SK-N-SH (cell line): ENCODE data around the gene KIAA1210. TPM values are rescaled to one million over a fixed set of nuclear protein-coding genes. Genes with fewer than 3 reads are reported as not detected.

Experiments
- CTCF ChIA-PET: fragments of 300-600, 350-600 bp; formaldehyde crosslinking; extraction: SDS; loops from one replicate; lab custom pipeline; 2021; lab: Yijun Ruan, JAX
- POLR2A ChIA-PET: fragments of 350-600 bp; sonication (Branson Sonifier 250); formaldehyde crosslinking; extraction: SDS; loops from one replicate; lab custom pipeline; 2020; ENCODE audit warnings: antibody characterized with exemption, inconsistent platforms; lab: Yijun Ruan, JAX
- DNase-seq: peaks from one replicate; pipeline ENCODE4 v3.0.0; 2012
- H2AFZ ChIP-seq: fragments of 200-600 bp; sonication (generic); 2 replicates; pipeline ENCODE4 v1.8.1; 2016; ENCODE audit warnings: antibody characterized with exemption, mild to moderate bottlenecking, low read depth
- H3F3A ChIP-seq: fragments of 200-600 bp; sonication (generic); replicated peaks from 2 replicates; pipeline ENCODE3; 2016; ENCODE audit warnings: antibody characterized with exemption, mild to moderate bottlenecking; ENCODE audit not compliant: insufficient read depth
- H3K27ac ChIP-seq, 2 experiments: fragments of 200-500 bp in 1 of 2; fragments of 200-600 bp in 1 of 2; sonication (Bioruptor generic) in 1 of 2; sonication (generic), shearing (Covaris generic) in 1 of 2; 2 replicates each; pipeline versions ENCODE4 v1.5.1 to v1.6.1; 2014 to 2016; ENCODE audit warnings: low read depth in 2 of 2, inconsistent platforms in 1 of 2, low read length in 1 of 2, mild to moderate bottlenecking in 1 of 2, mixed read lengths in 1 of 2
- H3K27me3 ChIP-seq: fragments of 200-600 bp; sonication (generic), shearing (Covaris generic); 2 replicates; pipeline ENCODE4 v1.6.1; 2016; ENCODE audit warnings: mixed run types; ENCODE audit not compliant: insufficient read depth
- H3K36me3 ChIP-seq, 2 experiments: fragments of 200-500 bp in 1 of 2; fragments of 200-600 bp in 1 of 2; sonication (Bioruptor generic) in 1 of 2; sonication (generic) in 1 of 2; replicated peaks in 1 of 2; 2 replicates each; pipeline versions ENCODE3 to v1.5.1; 2014 to 2016; ENCODE audit warnings: low read length in 1 of 2, mild to moderate bottlenecking in 1 of 2; ENCODE audit not compliant: insufficient read depth in 2 of 2, control insufficient read depth in 1 of 2
- H3K4me1 ChIP-seq, 2 experiments: fragments of 200-500 bp in 1 of 2; fragments of 200-600 bp in 1 of 2; sonication (Bioruptor generic) in 1 of 2; sonication (generic), shearing (Covaris generic) in 1 of 2; 2 replicates each; pipeline versions ENCODE4 v1.5.1 to v1.6.1; 2014 to 2016; ENCODE audit warnings: low read depth in 1 of 2, low read length in 1 of 2, mixed run types in 1 of 2; ENCODE audit not compliant: insufficient read depth in 2 of 2, control insufficient read depth in 1 of 2
- H3K4me2 ChIP-seq: fragments of 200-600 bp; sonication (generic), shearing (Covaris generic); 2 replicates; pipeline ENCODE4 v1.6.1; 2017; ENCODE audit warnings: mixed run types
- H3K4me3 ChIP-seq, 2 experiments: fragments of 200-500 bp in 1 of 2; fragments of 200-600 bp in 1 of 2; sonication (Bioruptor generic) in 1 of 2; sonication (generic), shearing (Covaris generic) in 1 of 2; 2 replicates each; pipeline versions ENCODE4 v1.5.1 to v1.8.1; 2014 to 2016; ENCODE audit warnings: low read depth in 2 of 2, inconsistent platforms in 1 of 2, low read length in 1 of 2, mild to moderate bottlenecking in 1 of 2, mixed read lengths in 1 of 2, moderate library complexity in 1 of 2
- H3K79me2 ChIP-seq: fragments of 200-600 bp; sonication (generic); 2 replicates; pipeline ENCODE4 v1.8.1; 2017; ENCODE audit warnings: mild to moderate bottlenecking; ENCODE audit not compliant: insufficient read depth
- H3K9ac ChIP-seq: fragments of 200-600 bp; sonication (generic); 2 replicates; pipeline ENCODE4 v1.6.1; 2017; ENCODE audit warnings: mixed run types
- H3K9me2 ChIP-seq: fragments of 200-600 bp; sonication (generic); 2 replicates; pipeline ENCODE4 v1.6.1; 2017; ENCODE audit warnings: mixed run types
- H3K9me3 ChIP-seq: fragments of 200-600 bp; sonication (generic); 2 replicates; pipeline ENCODE4 v1.6.1; 2017; ENCODE audit warnings: mixed run types, mild to moderate bottlenecking, moderate library complexity
- H4K20me1 ChIP-seq: fragments of 200-600 bp; sonication (generic); 2 replicates; pipeline ENCODE4 v1.6.1; 2017; ENCODE audit warnings: mild to moderate bottlenecking, mixed run types; ENCODE audit not compliant: insufficient read depth
- CHD2 ChIP-seq: fragments of 150-350 bp; IDR thresholded peaks from 2 replicates; pipeline ENCODE4 v1.6.1; 2018; ENCODE audit warnings: low read length; ENCODE audit not compliant: partially characterized antibody
- ELF1 ChIP-seq: IDR thresholded peaks from 2 replicates; pipeline ENCODE4 v1.4.0; 2012
- MEF2A ChIP-seq: IDR thresholded peaks from 2 replicates; pipeline ENCODE4 v1.4.0; 2012; ENCODE audit warnings: low read depth, borderline replicate concordance
- POLR2AphosphoS5 ChIP-seq: IDR thresholded peaks from 2 replicates; pipeline ENCODE4 v1.6.1; 2012; ENCODE audit warnings: low read depth, low read length
- RFX5 ChIP-seq: IDR thresholded peaks from 2 replicates; pipeline ENCODE4 v1.6.1; 2012; ENCODE audit warnings: mild to moderate bottlenecking, improper control_type of control experiment, low read length
- TAF1 ChIP-seq: IDR thresholded peaks from 2 replicates; pipeline ENCODE4 v1.6.1; 2012; ENCODE audit warnings: low read depth, mild to moderate bottlenecking, low read length, moderate library complexity, borderline replicate concordance
- TCF12 ChIP-seq: IDR thresholded peaks from 2 replicates; pipeline ENCODE4 v1.4.0; 2012
- WGBS: methylation state at CpG from one replicate; pipeline ENCODE4 v1.1.6; 2017; ENCODE audit warnings: low lambda C conversion rate; 5-methylcytosine and 5-hydroxymethylcytosine counted together
- polyA plus RNA-seq, 3 experiments: library from polyadenylated mRNA; depleted of rRNA; stranded (reverse); fragments of >200 nt; gene quantifications; 2 replicates each; pipeline ENCODE4 v1.2.3, GENCODE V29; 2012
- TF ChIP-seq, protein P1 (sequence below): IDR thresholded peaks from 2 replicates; pipeline ENCODE4 v1.6.1; 2012; ENCODE audit warnings: mild to moderate bottlenecking, low read depth, low read length, moderate library complexity
- TF ChIP-seq, protein P2 (sequence below): IDR thresholded peaks from 2 replicates; pipeline ENCODE4; 2012
- TF ChIP-seq, protein P3 (sequence below): fragments of 150-350 bp; IDR thresholded peaks from 2 replicates; pipeline ENCODE4 v1.6.1; 2016; ENCODE audit warnings: mild to moderate bottlenecking, low read depth, low read length

The KIAA1210 gene
- polyA plus RNA-seq, 1 of the 3 experiments (the other 2 are of a cell fraction): not detected

DNA sequence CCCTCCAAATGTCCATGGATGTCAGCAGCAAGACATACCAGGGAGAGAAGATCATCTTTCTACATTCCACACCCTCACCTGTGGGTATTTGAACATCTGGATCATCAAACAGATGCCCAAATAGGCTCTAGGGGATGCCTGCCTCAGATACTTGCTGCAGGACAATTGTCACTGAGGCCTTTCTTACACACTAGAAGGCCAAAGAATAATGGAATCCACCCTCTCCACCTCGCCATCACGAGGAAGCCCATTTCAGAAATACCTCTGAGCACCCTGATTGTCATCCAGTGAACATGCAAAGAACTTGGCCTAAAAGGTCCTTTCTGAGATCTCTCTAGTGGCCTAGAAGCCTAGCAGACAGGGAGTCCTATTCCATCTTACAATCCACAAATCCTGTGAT lies 6.9 kb upstream of the KIAA1210 start (continued):
- TF ChIP-seq, protein P1, sequence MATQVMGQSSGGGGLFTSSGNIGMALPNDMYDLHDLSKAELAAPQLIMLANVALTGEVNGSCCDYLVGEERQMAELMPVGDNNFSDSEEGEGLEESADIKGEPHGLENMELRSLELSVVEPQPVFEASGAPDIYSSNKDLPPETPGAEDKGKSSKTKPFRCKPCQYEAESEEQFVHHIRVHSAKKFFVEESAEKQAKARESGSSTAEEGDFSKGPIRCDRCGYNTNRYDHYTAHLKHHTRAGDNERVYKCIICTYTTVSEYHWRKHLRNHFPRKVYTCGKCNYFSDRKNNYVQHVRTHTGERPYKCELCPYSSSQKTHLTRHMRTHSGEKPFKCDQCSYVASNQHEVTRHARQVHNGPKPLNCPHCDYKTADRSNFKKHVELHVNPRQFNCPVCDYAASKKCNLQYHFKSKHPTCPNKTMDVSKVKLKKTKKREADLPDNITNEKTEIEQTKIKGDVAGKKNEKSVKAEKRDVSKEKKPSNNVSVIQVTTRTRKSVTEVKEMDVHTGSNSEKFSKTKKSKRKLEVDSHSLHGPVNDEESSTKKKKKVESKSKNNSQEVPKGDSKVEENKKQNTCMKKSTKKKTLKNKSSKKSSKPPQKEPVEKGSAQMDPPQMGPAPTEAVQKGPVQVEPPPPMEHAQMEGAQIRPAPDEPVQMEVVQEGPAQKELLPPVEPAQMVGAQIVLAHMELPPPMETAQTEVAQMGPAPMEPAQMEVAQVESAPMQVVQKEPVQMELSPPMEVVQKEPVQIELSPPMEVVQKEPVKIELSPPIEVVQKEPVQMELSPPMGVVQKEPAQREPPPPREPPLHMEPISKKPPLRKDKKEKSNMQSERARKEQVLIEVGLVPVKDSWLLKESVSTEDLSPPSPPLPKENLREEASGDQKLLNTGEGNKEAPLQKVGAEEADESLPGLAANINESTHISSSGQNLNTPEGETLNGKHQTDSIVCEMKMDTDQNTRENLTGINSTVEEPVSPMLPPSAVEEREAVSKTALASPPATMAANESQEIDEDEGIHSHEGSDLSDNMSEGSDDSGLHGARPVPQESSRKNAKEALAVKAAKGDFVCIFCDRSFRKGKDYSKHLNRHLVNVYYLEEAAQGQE: no peak
- TF ChIP-seq TCF12: no peak

DNA sequence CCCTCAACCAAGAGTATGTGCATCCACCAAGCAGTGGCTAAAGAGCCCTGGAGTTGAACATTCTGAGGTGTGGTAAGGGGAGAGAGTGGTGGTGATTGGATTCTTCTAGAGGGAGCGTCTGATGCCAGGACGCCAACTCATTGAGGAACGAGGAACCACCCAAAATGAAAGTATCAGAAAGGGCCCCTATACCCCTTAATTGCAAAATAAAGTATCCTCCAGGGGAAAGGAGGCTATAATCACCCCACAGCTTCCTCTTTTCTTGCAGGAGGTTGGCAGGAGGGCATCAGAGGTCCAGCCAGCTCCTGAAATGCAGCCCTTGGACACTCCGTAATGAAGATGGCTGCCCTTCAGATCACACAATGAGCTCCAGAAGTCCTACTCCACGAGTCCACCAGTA lies 5.3 kb upstream of the KIAA1210 start:
- WGBS: 3% methylated on average over 5 of the region's 5 CpGs
- CTCF ChIA-PET: interaction anchor here (2.5 kb wide), 1 partner anchor 15 kb away, joined by 13 read pairs; no protein-coding TSS in a partner anchor

More for the DNA sequence above, 5.3 kb upstream of the KIAA1210 start:
- Histone ChIP-seq H3K4me3 (no peak overlapping the region), H3K27ac (no peak overlapping the region), H3K79me2 (no peaks in the 10 kb centered on the region), H3K27me3 (peaks cover 59% of the 10 kb centered on the region; the same call in 1 of the 2 replicates), H3K9me3 (no peaks in the 10 kb centered on the region), H3K9me2 (no peaks in the 10 kb centered on the region), H3K9ac (no peak overlapping the region), H2AFZ (no peak overlapping the region), H3K4me2 (no peak overlapping the region), H4K20me1 (no peaks in the 10 kb centered on the region), H3K4me1 (no peaks in the 10 kb centered on the region), H3F3A (no peaks in the 10 kb centered on the region), H3K36me3 (no peaks in the 10 kb centered on the region)
- TF ChIP-seq RFX5: no peak
- no peak for TF ChIP-seq MEF2A
- no peak for TF ChIP-seq ELF1
- TF ChIP-seq, protein P1: no peak
- TF ChIP-seq POLR2AphosphoS5: no peak
- TF ChIP-seq TAF1: no peak
- TF ChIP-seq, protein P2, sequence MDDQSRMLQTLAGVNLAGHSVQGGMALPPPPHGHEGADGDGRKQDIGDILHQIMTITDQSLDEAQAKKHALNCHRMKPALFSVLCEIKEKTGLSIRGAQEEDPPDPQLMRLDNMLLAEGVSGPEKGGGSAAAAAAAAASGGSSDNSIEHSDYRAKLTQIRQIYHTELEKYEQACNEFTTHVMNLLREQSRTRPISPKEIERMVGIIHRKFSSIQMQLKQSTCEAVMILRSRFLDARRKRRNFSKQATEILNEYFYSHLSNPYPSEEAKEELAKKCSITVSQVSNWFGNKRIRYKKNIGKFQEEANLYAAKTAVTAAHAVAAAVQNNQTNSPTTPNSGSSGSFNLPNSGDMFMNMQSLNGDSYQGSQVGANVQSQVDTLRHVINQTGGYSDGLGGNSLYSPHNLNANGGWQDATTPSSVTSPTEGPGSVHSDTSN: no peak
- TF ChIP-seq, protein P3, sequence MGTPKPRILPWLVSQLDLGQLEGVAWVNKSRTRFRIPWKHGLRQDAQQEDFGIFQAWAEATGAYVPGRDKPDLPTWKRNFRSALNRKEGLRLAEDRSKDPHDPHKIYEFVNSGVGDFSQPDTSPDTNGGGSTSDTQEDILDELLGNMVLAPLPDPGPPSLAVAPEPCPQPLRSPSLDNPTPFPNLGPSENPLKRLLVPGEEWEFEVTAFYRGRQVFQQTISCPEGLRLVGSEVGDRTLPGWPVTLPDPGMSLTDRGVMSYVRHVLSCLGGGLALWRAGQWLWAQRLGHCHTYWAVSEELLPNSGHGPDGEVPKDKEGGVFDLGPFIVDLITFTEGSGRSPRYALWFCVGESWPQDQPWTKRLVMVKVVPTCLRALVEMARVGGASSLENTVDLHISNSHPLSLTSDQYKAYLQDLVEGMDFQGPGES: no peak
- TF ChIP-seq CHD2: no peak
- POLR2A ChIA-PET: no interaction called here
- no peak for DNase-seq
